Left cardiac atrium (tissue), 4 donors: ENCODE data around the gene RIMBP3C. TPM values are rescaled to one million over a fixed set of nuclear protein-coding genes. Genes with fewer than 3 reads are reported as not detected.
A peak's percentile ranks its signal among the peaks of the same experiment; 100 is the strongest.
"Not testable (repeated sequence)": the region's sequence is repeated elsewhere in the genome, so short reads cannot be mapped to it uniquely, and the experiment has no call there.

Experiments
- ATAC-seq, 2 donors: fragments of 200-7000 bp; cut with Tn5 transposase; one replicate each; pipeline ENCODE4 v1.9.1; 2020; ENCODE audit warnings: mild to moderate bottlenecking in 2 of 2, moderate library complexity in 2 of 2
- DNase-seq: peaks from one replicate; pipeline ENCODE4 v3.0.0-alpha.2; 2020
- intact Hi-C, 2 donors: fragments of 100-400 bp; cut with DNase I; formaldehyde crosslinking; loops; one replicate each; pipeline versions ENCODE4 v1.14.1 to v1.15.1; 2022 to 2023
- total RNA-seq, 2 donors: library from RNA; stranded (reverse); fragmentation: NEBNext Ultra II Directional; extraction: Animal tissue kit (Norgen Biotek cat#: 25700); gene quantifications; one replicate each; pipeline ENCODE4 v1.2.1, GENCODE V29; 2021
- donor health status: DM: no; HTN: yes; CAD: no.
- donor health status: DM: no; HTN: yes; CAD: no; lungs with severe emphysema.
- donor health status: DM: yes; HTN: yes; CAD: no.
- donor health status: Dilated cardiomyopathy.

RIMBP3C gene
- total RNA-seq, 2 donors from 2014 or later = 0.05 to 0.21 TPM

DNA sequence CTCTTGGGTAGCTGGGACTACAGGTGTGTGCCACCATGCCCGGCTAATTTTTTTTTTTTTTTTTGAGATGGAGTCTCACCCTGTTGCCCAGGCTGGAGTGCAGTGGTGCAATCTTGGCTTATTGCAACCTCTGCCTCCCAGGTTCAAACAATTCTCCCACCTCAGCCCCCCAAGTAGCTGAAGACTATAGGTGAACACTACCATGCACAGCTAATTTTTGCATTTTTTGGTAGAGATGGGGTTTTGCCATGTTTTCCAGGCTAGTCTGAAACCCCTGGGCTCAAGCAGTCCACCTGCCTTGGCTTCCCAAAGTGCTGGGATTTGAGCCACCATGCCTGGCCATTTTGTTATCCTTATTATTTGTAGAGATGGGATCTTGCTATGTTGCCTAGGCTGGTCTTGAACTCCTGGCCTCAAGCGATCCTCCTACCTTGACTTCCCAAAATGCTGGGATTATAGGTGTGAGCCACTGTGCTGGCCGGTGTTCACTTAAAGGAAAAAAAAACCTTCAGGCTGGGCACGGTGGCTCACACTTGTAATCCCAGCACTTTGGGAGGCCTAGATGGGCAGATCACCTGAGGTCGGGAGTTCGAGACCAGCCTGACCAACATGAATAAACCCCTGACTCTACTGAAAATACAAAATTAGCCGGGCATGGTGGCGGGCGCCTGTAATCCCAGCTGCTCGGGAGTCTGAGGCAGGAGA lies 29.9 kb upstream of the RIMBP3C start:
- DNase-seq, ATAC-seq: not testable (repeated sequence)

DNA sequence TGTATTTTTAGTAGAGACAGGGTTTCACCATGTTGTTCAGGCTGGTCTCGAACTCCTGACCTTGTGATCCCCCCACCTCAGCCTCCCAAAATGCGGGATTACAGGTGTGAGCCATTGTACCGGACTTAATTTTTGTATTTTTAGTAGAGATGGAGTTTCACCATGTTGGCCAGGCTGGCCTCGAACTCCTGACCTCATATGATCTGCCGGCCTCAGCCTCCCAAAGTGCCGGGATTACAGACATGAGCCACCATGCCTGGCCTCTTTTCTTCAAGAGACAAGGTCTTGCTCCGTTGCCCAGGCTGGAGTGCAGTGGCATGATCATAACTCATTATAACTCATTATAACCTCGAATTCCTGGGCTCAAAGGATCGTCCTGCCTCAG lies 29.4 kb upstream of the RIMBP3C start:
- ATAC-seq, intact Hi-C loops, DNase-seq: not testable (repeated sequence)

More for the DNA sequence above, 29.9 kb upstream of the RIMBP3C start:
- intact Hi-C loops = not testable (repeated sequence)

DNA sequence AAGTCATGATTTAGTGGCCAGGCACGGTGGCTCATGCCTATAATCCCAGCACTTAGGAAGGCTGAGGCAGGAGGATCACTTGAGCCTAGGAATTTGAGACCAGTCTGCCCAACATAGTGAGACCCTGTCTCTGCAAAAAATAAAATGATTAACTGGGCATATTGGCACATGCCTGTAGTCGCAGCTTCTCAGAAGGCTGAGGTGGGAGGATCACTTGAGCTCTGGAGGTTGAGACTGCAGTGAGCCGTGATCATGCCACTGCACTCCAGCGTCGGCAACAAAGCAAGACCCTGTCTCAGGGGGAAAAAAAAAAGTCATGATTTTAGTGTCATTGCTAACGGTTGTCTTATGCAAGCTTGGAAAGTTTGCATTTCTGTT lies 28.2 kb upstream of the RIMBP3C start:
- DNase-seq (no peak), ATAC-seq (no peak)
- intact Hi-C loops = loop anchor here in 1 of 2 donors (5.0 kb wide), 1 partner anchor 53 kb away; the partner anchor contains the start of genes CCDC116 and YDJC

DNA sequence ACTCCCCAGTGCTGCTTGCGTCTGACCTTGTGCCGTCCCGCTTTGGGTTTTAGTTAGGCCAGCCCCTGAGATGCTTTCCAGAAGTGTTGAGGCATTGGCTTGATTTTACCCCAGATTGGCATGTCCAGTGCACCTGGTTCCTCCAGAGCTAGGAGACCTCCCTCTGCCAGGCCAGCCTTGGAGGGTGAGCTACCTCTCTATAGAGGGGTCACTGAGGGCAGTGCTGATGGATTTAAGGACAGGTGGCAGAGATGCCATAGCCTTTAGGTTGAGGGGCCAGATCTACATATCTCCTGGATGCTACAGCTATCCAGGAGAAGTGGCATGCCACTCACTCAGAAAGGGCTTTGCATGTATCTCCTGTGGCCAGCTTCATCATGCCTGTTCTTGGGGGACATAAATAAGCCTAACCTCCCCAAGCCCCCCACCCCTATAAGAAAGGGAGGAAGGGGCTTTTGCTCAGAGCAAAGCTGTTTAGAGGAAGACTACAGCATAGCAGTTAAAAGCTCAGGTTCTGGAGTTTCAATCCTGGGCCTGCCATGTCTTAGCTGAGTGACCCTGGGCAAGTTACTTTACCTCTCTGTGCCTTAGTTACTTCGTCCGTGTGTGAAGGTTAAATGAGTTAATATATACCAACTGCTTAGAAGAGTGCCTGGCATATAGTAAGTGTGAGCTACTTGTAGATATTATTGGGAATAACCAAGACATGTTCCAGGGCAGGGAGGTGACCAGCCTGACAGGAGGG lies 22.7 kb upstream of the RIMBP3C start:
- intact Hi-C loops = no loop called here
- no peak for DNase-seq
- no peak for ATAC-seq

DNA sequence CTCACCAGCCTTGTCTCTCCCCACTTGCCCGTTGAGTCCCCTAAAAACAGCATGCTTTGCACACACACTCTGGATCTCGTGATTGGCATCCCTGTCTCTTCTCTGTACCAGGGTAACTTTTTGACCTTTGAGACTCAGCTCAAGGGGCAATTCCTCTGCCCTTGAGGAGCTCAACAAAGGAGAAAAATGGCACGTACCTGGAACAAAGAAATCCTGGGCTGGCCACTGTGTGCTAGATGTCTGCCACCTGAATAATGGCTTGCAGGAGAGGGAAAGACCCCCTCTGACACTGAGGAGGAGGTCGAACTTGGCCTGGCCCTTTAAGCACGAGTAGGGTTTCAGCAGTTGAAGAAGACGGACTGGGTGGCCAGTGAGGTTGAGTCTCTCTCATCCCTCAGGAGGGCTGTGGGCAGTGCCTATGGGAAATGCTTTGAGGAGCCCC lies 22.1 kb upstream of the RIMBP3C start:
- intact Hi-C loops = no loop called here
- ATAC-seq = no peak

DNA sequence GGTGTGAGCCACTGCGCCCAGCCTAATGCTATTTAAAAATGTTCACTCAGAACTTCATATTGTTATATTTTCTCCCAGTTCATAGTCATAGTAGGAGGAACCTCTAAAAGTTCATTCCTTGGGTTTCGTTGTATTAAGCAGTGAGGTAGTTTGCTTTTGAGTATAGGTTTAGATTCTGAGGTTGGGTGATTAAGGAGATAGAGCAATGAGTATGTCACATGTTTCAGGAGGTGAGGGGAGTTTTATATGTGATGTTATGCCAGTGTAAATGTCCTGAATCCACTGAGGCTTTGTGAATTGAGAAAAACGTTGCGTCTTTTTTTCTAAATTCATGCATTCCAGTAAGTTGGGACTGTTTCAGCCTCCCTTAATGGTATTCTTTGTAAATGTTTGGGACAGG lies 20.4 kb upstream of the RIMBP3C start:
- ATAC-seq (no peak), DNase-seq (no peak)
- intact Hi-C loops = no loop called here

More for the DNA sequence above, 22.1 kb upstream of the RIMBP3C start:
- DNase-seq = no peak

DNA sequence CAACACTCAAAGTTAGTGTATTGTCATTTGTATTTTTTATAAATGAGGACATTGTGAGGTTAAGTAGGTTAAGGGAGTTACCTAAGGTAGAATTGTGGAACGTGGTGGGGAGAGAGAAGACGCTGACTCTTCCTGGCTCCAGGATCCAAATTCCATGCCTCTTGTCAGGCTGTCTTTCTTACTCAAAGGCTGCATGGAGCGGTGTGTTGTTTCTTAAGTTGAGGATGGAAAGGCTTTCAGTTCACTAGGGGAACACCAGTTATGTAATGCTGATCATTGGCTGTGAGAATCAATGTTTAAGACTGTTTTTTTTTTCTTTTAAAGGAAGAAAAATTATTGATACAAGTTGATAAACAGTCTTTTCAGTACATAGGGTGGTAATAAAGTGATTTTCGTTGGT lies 19.1 kb upstream of the RIMBP3C start:
- ATAC-seq (no peak), DNase-seq (no peak)
- intact Hi-C loops = no loop called here

DNA sequence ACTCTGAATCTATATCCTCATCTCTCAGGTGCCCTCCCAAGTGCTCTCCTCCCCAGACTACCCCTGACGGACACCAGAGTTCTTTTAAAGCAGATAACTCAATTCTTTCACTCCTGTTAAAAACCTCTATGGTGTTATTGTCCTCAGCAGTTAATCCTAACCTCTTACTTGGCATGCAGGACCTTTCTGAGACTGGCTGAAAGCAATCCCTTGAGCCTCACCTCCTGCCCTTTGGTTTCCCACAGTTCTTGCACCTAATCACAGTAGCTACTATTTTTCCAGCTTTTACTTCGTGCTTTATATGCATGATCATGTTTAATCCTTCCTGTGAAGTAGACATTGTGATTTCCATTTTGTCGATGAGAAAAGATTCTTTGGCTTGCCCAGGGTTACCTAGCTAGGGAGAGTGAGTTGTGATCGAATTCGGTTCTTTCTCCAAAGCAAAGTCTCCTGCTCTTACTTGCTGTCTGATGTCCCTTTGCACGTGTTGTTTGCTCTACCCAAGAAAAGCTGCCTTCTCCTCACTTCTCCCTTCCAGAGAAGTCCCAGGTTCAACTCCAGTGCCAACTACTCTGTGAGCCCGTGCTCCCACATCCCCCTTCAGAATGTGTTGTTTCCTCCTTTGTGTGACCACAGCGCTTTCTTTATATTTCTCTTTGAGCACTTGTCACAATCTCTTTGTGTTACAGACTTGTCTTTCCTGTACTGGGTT lies 18.4 kb upstream of the RIMBP3C start:
- intact Hi-C loops = no loop called here
- DNase-seq (no peak), ATAC-seq (no peak)

DNA sequence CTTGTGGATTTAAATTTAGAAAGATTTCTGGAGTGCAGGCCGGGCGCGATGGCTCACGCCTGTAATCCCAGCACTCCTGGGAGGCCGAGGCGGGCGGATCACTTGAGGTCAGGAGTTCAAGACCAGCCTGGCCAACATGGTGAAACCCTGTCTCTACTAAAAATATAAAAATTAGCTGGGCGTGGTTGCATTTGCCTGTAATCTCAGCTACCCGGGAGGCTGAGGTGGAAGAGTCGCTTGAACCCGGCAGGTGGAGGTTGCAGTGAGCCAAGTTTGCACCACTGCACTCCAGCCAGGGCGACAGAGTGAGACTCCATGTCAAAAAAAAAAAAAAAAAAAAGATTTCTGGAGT lies 17.8 kb upstream of the RIMBP3C start:
- ATAC-seq, intact Hi-C loops, DNase-seq: not testable (repeated sequence)

DNA sequence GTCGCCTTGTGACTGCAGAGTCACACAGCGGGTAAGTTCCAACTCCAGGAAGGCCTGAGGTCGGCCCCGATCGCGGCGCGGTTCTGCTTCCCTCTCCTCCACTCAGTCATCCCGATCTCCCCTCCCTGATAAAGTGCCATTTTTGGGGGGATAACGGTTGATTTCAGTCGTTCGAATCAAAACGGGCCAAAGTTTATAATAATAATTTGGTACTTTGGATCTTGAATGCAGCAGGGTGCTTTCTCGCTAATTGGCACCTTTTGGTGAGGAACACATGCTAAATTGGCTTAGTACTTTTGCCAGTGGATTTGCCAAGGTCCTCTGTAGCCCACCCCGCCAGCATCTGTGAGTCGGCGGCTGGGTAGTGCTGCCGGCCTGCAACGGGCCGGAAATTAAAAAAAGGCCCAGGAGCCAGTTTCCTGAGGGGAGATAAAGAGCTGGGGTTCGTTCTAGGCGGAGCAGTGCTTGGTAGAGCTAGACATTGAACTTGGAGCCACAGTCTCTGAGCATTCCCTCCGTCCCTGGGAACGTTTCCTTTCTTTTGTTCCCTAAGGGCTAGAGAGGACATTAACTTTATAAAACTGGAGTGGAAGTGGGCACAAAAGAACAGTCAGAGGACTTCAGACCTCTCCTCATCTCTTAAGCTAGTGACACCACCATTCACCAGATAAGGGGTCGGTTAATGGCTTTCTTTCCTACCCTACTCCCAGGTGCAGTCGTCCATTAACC lies 17.2 kb upstream of the RIMBP3C start:
- intact Hi-C loops = no loop called here

DNA sequence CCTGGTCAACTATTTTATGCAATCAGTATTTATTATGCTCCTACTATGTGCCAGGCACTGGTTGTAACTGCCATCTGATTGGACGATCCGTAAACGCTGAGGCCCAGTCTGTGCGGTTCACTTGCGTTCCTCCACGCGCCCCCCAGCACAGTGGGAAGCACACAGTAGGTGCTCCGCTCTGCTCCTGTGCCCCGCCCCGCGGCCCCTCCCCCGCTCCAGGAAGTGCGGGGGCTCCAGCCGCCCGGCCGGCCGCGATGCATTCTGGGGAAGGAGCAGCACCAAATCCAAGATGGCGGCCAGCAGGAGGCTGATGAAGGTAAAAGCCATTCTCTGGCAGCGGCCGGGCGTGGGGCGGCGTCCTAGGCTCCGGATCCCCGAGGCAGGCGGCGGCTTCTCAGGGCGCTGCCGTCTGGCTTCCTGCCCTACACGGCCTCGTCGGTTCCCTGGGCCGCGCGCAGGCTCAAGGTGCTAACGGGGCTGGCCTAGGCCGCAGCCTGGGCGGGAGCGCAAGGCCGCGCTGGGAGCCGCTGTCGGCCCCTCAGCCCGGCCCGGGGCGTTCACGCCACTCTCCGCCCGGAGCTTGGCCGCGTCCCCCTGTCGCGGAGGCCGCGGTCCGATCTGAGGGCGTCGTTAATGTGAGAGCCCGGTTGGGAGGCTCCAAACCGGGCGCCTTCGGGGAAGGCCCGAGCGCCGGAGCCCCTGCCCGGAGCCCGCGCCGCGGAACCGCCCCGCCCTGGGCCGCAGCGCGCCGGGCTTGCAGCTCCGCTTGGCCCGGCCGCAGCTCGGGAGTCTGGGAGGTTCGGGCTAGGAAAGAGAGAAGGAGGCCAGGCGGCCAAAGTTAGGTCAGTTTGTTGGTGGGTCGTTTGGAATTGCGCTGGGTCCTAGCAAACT lies 16.4 kb upstream of the RIMBP3C start, which contains the start of gene UBE2L3:
TSS of gene UBE2L3 (plus strand) at position 259 of the 891 bp plus-strand sequence. CDS start at position 290, 31 bp downstream.
- intact Hi-C loops = no loop called here
- ATAC-seq (peak; percentile 95 to 96), DNase-seq (peak; percentile 90)

More for the DNA sequence above, 17.2 kb upstream of the RIMBP3C start:
- DNase-seq (no peak), ATAC-seq (peak; percentile 24 to 28)

DNA sequence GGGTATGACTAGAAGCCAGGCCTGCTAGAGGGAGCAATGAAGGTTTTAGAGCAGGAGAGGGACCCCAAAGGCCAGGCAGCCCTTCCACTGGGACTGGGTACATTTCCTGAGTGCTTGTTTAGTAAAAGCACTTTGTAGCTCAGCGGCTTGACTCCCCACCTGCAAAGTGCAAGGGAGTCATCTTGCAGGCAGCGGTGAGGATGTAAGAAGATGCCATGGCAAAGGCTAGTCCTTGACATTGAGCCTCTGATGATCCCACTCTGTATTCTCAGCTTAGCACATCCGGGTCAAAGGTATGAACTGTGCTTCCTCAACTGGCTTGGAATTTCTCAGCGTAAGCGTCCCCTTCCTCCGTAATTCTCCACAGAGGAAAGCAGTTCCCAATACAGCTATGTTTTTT lies 13.2 kb upstream of the RIMBP3C start:
- intact Hi-C loops = no loop called here
- DNase-seq (no peak), ATAC-seq (no peak)

DNA sequence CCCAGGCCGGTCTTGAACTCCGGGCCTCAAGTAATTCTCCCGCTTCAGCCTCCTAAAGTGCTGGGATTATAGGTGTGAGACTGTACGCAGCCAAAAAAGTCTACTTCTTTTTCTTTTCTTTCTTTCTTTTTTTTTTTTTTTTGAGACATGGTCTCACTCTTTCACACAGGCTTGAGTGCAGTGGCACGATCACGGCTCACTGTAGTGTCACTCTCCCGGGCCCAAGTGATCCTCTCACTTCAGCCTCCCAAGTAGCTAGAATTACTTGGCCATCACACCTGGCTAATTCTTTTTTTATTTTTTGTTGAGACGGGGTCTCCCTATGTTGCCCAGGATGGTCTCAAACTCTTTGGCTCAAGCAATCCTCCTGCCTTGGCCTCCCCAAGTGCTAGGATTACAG lies 12.7 kb upstream of the RIMBP3C start:
- DNase-seq (no peak), ATAC-seq (no peak)
- intact Hi-C loops = no loop called here

DNA sequence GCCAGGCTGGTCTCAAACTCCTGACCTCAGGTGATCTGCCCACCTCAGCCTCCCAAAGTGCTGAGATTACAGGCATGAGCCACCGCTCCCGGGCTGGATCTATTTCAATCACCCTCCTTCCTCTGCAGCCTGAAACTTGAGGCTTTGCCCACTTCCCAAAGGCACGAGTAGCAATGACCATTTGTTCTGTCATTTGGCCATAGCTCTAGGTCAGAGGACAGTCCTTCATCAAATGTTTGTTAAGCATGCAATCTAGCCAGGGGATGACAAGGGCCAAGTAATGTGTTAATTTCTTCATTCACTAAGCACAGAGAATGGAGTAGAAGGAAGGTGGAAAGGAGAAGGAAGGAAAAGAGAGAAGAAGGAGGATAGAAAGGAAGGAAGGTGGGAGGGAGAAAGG lies 9.4 kb upstream of the RIMBP3C start:
- DNase-seq, intact Hi-C loops: not testable (repeated sequence)
- peak in 1 of 2 donors; percentile 47 for ATAC-seq

DNA sequence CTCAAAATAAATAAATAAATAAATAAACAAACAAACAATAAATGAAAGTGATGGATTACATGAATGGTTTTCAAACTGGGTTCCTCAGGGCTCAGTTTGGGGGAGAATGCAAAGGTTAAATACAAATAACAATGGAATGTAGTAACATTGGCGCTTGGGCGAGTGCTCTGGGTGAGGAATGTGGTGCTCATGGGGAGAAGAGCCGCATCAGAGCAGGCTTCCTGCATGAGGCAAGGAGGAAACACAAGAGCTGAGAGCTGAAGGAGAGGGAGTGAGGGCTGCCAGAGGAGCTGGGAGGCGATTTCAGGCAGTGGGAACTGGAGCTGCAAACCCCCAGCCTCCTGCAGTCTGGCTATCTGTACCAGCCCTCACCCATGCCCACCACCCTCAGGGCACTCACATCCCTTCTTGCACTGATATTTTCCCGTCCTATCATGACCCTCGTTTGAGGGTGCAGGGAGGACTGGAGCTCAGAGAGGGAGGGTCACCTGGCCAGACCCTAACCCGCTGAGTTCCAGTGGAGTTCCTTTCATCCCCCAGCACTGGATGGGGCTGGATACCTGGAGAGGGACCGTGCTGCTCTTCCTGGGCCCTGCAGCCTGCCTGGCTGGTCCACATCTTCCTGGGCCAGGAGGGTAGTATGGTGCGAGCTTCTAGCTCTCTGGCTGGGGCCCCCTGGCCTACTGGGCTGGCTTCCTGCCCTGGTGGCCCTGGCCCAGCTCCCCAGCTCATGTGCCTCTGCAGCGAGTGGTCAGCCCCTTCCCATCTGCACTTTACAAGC lies 8.3 kb upstream of the RIMBP3C start:
- ATAC-seq, DNase-seq, intact Hi-C loops: not testable (repeated sequence)

DNA sequence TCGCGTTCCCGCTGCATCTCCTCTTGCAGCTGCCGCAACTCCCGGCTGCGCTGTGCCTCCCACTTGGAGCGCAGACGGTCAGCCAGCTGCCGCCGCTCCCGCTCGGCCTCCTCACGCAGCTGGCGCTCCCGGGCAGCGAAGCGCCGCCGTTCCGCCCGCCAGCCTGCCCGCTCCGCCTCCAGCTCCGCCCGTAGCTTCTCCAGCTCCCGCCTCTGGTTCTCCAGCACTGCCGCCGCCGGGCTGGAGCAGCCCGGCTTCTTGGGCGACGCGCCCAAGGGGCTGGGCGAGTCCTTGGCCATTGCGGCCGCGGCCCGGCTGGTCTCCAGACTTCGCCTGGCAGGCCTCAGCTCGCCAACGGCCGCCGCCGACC lies 598 bp downstream of the RIMBP3C start:
- intact Hi-C loops, DNase-seq: not testable (repeated sequence)
- ATAC-seq = peak; percentile 80 to 90

DNA sequence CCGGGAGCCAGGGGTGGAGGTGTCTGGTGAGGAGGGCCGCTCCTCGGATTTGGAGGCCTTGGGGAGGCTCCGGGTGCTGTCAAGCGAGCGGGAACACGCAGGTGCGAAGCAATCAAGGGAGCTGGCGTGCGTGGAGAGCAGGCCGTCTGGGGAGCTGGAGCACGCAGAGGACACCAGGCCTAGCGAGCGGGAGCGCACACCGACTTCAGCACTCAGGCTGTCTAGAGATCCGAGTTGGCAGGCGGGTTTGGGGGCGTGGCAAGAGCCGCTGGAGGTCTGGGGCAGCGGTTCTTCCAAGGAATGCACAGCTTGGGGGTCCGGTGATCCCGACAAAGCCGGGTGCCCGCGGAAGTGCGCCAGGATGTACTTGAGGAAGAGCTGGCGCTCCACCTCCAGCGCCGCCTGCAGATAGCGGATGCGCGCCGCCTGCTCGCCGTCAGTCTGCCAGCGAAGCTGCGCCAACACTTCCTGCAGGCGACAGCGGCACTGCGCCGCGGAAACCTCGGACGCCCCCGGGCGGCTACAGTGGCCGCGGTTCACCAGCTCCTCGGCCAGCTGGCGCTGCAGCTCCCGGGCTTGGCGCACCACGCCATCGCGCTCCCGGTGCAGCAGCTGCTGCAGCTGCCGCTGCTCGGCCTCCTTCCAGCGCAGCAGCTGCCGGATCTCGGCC lies 1.1 kb downstream of the RIMBP3C start:
- intact Hi-C loops, DNase-seq: not testable (repeated sequence)
- ATAC-seq = peak; percentile 84 to 86
